SK-N-SH (cell line): ENCODE results near the gene ASB3. TPM values are rescaled to one million over a fixed set of nuclear protein-coding genes. Genes with fewer than 3 reads are reported as not detected.

Experiments
- CTCF ChIA-PET: fragments of 300-600, 350-600 bp; formaldehyde crosslinking; extraction: SDS; loops from one replicate; lab custom pipeline; 2021; lab: Yijun Ruan, JAX
- POLR2A ChIA-PET: fragments of 350-600 bp; sonication (Branson Sonifier 250); formaldehyde crosslinking; extraction: SDS; loops from one replicate; lab custom pipeline; 2020; ENCODE audit warnings: antibody characterized with exemption, inconsistent platforms; lab: Yijun Ruan, JAX
- DNase-seq: peaks from one replicate; pipeline ENCODE4 v3.0.0; 2012
- H2AFZ ChIP-seq: fragments of 200-600 bp; sonication (generic); 2 replicates; pipeline ENCODE4 v1.8.1; 2016; ENCODE audit warnings: antibody characterized with exemption, mild to moderate bottlenecking, low read depth
- H3F3A ChIP-seq: fragments of 200-600 bp; sonication (generic); replicated peaks from 2 replicates; pipeline ENCODE3; 2016; ENCODE audit warnings: antibody characterized with exemption, mild to moderate bottlenecking; ENCODE audit not compliant: insufficient read depth
- H3K27ac ChIP-seq, 2 experiments: fragments of 200-500 bp in 1 of 2; fragments of 200-600 bp in 1 of 2; sonication (Bioruptor generic) in 1 of 2; sonication (generic), shearing (Covaris generic) in 1 of 2; 2 replicates each; pipeline versions ENCODE4 v1.5.1 to v1.6.1; 2014 to 2016; ENCODE audit warnings: low read depth in 2 of 2, inconsistent platforms in 1 of 2, low read length in 1 of 2, mild to moderate bottlenecking in 1 of 2, mixed read lengths in 1 of 2
- H3K27me3 ChIP-seq: fragments of 200-600 bp; sonication (generic), shearing (Covaris generic); 2 replicates; pipeline ENCODE4 v1.6.1; 2016; ENCODE audit warnings: mixed run types; ENCODE audit not compliant: insufficient read depth
- H3K36me3 ChIP-seq, 2 experiments: fragments of 200-500 bp in 1 of 2; fragments of 200-600 bp in 1 of 2; sonication (Bioruptor generic) in 1 of 2; sonication (generic) in 1 of 2; replicated peaks in 1 of 2; 2 replicates each; pipeline versions ENCODE3 to v1.5.1; 2014 to 2016; ENCODE audit warnings: low read length in 1 of 2, mild to moderate bottlenecking in 1 of 2; ENCODE audit not compliant: insufficient read depth in 2 of 2, control insufficient read depth in 1 of 2
- H3K4me1 ChIP-seq, 2 experiments: fragments of 200-500 bp in 1 of 2; fragments of 200-600 bp in 1 of 2; sonication (Bioruptor generic) in 1 of 2; sonication (generic), shearing (Covaris generic) in 1 of 2; 2 replicates each; pipeline versions ENCODE4 v1.5.1 to v1.6.1; 2014 to 2016; ENCODE audit warnings: low read depth in 1 of 2, low read length in 1 of 2, mixed run types in 1 of 2; ENCODE audit not compliant: insufficient read depth in 2 of 2, control insufficient read depth in 1 of 2
- H3K4me2 ChIP-seq: fragments of 200-600 bp; sonication (generic), shearing (Covaris generic); 2 replicates; pipeline ENCODE4 v1.6.1; 2017; ENCODE audit warnings: mixed run types
- H3K4me3 ChIP-seq, 2 experiments: fragments of 200-500 bp in 1 of 2; fragments of 200-600 bp in 1 of 2; sonication (Bioruptor generic) in 1 of 2; sonication (generic), shearing (Covaris generic) in 1 of 2; 2 replicates each; pipeline versions ENCODE4 v1.5.1 to v1.8.1; 2014 to 2016; ENCODE audit warnings: low read depth in 2 of 2, inconsistent platforms in 1 of 2, low read length in 1 of 2, mild to moderate bottlenecking in 1 of 2, mixed read lengths in 1 of 2, moderate library complexity in 1 of 2
- H3K79me2 ChIP-seq: fragments of 200-600 bp; sonication (generic); 2 replicates; pipeline ENCODE4 v1.8.1; 2017; ENCODE audit warnings: mild to moderate bottlenecking; ENCODE audit not compliant: insufficient read depth
- H3K9ac ChIP-seq: fragments of 200-600 bp; sonication (generic); 2 replicates; pipeline ENCODE4 v1.6.1; 2017; ENCODE audit warnings: mixed run types
- H3K9me2 ChIP-seq: fragments of 200-600 bp; sonication (generic); 2 replicates; pipeline ENCODE4 v1.6.1; 2017; ENCODE audit warnings: mixed run types
- H3K9me3 ChIP-seq: fragments of 200-600 bp; sonication (generic); 2 replicates; pipeline ENCODE4 v1.6.1; 2017; ENCODE audit warnings: mixed run types, mild to moderate bottlenecking, moderate library complexity
- H4K20me1 ChIP-seq: fragments of 200-600 bp; sonication (generic); 2 replicates; pipeline ENCODE4 v1.6.1; 2017; ENCODE audit warnings: mild to moderate bottlenecking, mixed run types; ENCODE audit not compliant: insufficient read depth
- ELF1 ChIP-seq: IDR thresholded peaks from 2 replicates; pipeline ENCODE4 v1.4.0; 2012
- EP300 ChIP-seq, 2 experiments: IDR thresholded peaks; 2 replicates each; pipeline versions ENCODE4 v1.4.0 to v1.6.1; 2012; ENCODE audit warnings: borderline replicate concordance in 1 of 2, low read depth in 1 of 2, low read length in 1 of 2
- FOSL2 ChIP-seq: IDR thresholded peaks from 2 replicates; pipeline ENCODE4 v1.4.0; 2012; ENCODE audit warnings: low read depth, mild to moderate bottlenecking, moderate library complexity, borderline replicate concordance
- GATA2 ChIP-seq: sonication (generic); formaldehyde crosslinking; IDR thresholded peaks from 2 replicates; pipeline ENCODE4 v1.5.0; 2020; ENCODE audit warnings: mild to moderate bottlenecking, missing genetic modification reagents
- NRF1 ChIP-seq: IDR thresholded peaks from 2 replicates; pipeline ENCODE4 v1.6.1; 2012; ENCODE audit warnings: low read depth, mild to moderate bottlenecking, low read length
- POLR2AphosphoS5 ChIP-seq: IDR thresholded peaks from 2 replicates; pipeline ENCODE4 v1.6.1; 2012; ENCODE audit warnings: low read depth, low read length
- RAD21 ChIP-seq: IDR thresholded peaks from 2 replicates; pipeline ENCODE4 v1.6.1; 2012; ENCODE audit warnings: mild to moderate bottlenecking, low read length
- RCOR1 ChIP-seq: fragments of 150-350 bp; IDR thresholded peaks from 2 replicates; pipeline ENCODE4 v1.6.1; 2017; ENCODE audit warnings: antibody characterized with exemption, low read length
- SIN3A ChIP-seq: IDR thresholded peaks from 2 replicates; pipeline ENCODE4 v1.6.1; 2012; ENCODE audit warnings: low read depth, mild to moderate bottlenecking, low read length, moderate library complexity, borderline replicate concordance
- TAF1 ChIP-seq: IDR thresholded peaks from 2 replicates; pipeline ENCODE4 v1.6.1; 2012; ENCODE audit warnings: low read depth, mild to moderate bottlenecking, low read length, moderate library complexity, borderline replicate concordance
- TCF12 ChIP-seq: IDR thresholded peaks from 2 replicates; pipeline ENCODE4 v1.4.0; 2012
- YY1 ChIP-seq: IDR thresholded peaks from 2 replicates; pipeline ENCODE4 v1.4.0; 2012; ENCODE audit warnings: low read depth, mild to moderate bottlenecking
- WGBS: methylation state at CpG from one replicate; pipeline ENCODE4 v1.1.6; 2017; ENCODE audit warnings: low lambda C conversion rate; 5-methylcytosine and 5-hydroxymethylcytosine counted together
- polyA plus RNA-seq, 3 experiments: library from polyadenylated mRNA; depleted of rRNA; stranded (reverse); fragments of >200 nt; gene quantifications; 2 replicates each; pipeline ENCODE4 v1.2.3, GENCODE V29; 2012
- TF ChIP-seq, protein P1 (sequence below): IDR thresholded peaks from 2 replicates; pipeline ENCODE4 v1.6.1; 2012; ENCODE audit warnings: mild to moderate bottlenecking, low read depth, low read length, moderate library complexity
- TF ChIP-seq, protein P2 (sequence below): IDR thresholded peaks from 2 replicates; pipeline ENCODE4 v1.4.0; 2012; ENCODE audit warnings: low read depth, borderline replicate concordance
- TF ChIP-seq, protein P3 (sequence below): IDR thresholded peaks from 2 replicates; pipeline ENCODE4 v1.4.0; 2012; ENCODE audit warnings: low read depth
- TF ChIP-seq, protein P4 (sequence below): fragments of 150-350 bp; IDR thresholded peaks from 2 replicates; pipeline ENCODE4 v1.6.1; 2017; ENCODE audit warnings: antibody characterized with exemption, low read length, low read depth, borderline replicate concordance

The ASB3 gene
- polyA plus RNA-seq, 1 of the 3 experiments (the other 2 are of a cell fraction): 16.2 TPM

DNA sequence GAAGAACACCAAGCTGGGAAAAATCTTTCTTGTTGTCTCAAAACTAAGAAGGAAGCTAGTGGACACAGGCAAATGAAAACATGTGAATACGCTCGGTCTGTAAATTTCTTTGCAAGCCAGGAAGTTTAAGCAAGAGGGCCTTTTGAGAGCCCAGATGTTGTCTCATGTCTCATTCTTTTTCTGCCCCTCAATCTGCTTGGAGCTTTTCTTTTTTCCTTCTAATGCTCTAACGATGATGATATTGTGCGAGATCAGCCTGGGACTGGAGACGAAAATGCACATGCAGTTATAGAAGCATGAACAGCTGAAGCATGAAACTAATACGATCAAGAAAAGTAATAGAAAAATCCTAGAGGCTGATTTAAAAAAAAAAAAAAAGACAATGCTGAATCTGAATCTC, 157.8 kb downstream of the ASB3 start:
- ChIA-PET POLR2A (no interaction called here), CTCF (interaction anchor here (0.9 kb wide), 1 partner anchor 26 kb away, joined by 3 read pairs; no protein-coding TSS in a partner anchor)
- no peak for DNase-seq
- WGBS: 62% methylated on average over 6 of the region's 6 CpGs
- no peaks in the 10 kb centered on the region for H3K9me3 ChIP-seq
- H3K79me2 ChIP-seq: no peaks in the 10 kb centered on the region
- H3K9me2 ChIP-seq: no peaks in the 10 kb centered on the region
- H2AFZ ChIP-seq: no peak overlapping the region
- H3K27me3 ChIP-seq: no peaks in the 10 kb centered on the region
- no peaks in the 10 kb centered on the region for H3K36me3 ChIP-seq
- TF ChIP-seq, protein P1, sequence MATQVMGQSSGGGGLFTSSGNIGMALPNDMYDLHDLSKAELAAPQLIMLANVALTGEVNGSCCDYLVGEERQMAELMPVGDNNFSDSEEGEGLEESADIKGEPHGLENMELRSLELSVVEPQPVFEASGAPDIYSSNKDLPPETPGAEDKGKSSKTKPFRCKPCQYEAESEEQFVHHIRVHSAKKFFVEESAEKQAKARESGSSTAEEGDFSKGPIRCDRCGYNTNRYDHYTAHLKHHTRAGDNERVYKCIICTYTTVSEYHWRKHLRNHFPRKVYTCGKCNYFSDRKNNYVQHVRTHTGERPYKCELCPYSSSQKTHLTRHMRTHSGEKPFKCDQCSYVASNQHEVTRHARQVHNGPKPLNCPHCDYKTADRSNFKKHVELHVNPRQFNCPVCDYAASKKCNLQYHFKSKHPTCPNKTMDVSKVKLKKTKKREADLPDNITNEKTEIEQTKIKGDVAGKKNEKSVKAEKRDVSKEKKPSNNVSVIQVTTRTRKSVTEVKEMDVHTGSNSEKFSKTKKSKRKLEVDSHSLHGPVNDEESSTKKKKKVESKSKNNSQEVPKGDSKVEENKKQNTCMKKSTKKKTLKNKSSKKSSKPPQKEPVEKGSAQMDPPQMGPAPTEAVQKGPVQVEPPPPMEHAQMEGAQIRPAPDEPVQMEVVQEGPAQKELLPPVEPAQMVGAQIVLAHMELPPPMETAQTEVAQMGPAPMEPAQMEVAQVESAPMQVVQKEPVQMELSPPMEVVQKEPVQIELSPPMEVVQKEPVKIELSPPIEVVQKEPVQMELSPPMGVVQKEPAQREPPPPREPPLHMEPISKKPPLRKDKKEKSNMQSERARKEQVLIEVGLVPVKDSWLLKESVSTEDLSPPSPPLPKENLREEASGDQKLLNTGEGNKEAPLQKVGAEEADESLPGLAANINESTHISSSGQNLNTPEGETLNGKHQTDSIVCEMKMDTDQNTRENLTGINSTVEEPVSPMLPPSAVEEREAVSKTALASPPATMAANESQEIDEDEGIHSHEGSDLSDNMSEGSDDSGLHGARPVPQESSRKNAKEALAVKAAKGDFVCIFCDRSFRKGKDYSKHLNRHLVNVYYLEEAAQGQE: no peak
- TF ChIP-seq FOSL2: no peak
- TF ChIP-seq RAD21: no peak
- TF ChIP-seq, protein P2, sequence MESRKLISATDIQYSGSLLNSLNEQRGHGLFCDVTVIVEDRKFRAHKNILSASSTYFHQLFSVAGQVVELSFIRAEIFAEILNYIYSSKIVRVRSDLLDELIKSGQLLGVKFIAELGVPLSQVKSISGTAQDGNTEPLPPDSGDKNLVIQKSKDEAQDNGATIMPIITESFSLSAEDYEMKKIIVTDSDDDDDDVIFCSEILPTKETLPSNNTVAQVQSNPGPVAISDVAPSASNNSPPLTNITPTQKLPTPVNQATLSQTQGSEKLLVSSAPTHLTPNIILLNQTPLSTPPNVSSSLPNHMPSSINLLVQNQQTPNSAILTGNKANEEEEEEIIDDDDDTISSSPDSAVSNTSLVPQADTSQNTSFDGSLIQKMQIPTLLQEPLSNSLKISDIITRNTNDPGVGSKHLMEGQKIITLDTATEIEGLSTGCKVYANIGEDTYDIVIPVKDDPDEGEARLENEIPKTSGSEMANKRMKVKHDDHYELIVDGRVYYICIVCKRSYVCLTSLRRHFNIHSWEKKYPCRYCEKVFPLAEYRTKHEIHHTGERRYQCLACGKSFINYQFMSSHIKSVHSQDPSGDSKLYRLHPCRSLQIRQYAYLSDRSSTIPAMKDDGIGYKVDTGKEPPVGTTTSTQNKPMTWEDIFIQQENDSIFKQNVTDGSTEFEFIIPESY: no peak
- H3K4me3 ChIP-seq: no peak overlapping the region
- no peak overlapping the region for H3K4me2 ChIP-seq
- no peak overlapping the region for H3K27ac ChIP-seq
- no peaks in the 10 kb centered on the region for H4K20me1 ChIP-seq
- H3F3A ChIP-seq: no peaks in the 10 kb centered on the region
- H3K9ac ChIP-seq: no peak overlapping the region
- H3K4me1 ChIP-seq: no peaks in the 10 kb centered on the region; a peak in 1 of 4 replicates

DNA sequence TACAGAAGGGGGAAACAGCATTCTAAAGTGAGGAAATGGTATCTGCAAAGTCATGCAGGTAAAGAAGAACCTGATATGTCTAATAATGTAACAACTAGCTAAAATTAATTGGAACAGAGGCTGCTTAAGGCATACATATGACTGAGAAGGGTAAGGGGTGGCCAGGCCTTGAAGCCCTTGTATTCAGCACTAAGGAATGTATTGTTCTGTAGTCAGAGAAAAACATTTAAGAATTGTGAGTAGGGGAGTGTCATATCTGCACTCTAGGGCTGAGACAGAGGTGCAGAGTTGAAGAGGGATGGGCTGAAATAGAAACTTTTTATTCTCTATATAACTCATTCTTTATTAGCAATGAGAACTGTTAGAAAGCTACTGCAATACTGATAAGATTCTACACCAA, 164.6 kb downstream of the ASB3 start:
- H3K9me3 ChIP-seq: no peaks in the 10 kb centered on the region
- POLR2A ChIA-PET: no interaction called here
- H3K4me3 ChIP-seq: no peak overlapping the region
- H4K20me1 ChIP-seq: no peaks in the 10 kb centered on the region
- no peaks in the 10 kb centered on the region for H3K27me3 ChIP-seq
- H3F3A ChIP-seq: no peaks in the 10 kb centered on the region
- no peak for DNase-seq
- no peak overlapping the region for H2AFZ ChIP-seq
- no peak for TF ChIP-seq POLR2AphosphoS5
- no peak for TF ChIP-seq TCF12
- no peak for TF ChIP-seq YY1
- TF ChIP-seq RCOR1: no peak
- no peak for TF ChIP-seq ELF1
- TF ChIP-seq GATA2 (CRISPR knock-in tag): no peak
- TF ChIP-seq, protein P3, sequence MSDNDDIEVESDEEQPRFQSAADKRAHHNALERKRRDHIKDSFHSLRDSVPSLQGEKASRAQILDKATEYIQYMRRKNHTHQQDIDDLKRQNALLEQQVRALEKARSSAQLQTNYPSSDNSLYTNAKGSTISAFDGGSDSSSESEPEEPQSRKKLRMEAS: no peak
- TF ChIP-seq SIN3A: no peak
- TF ChIP-seq NRF1: no peak
- no peak for TF ChIP-seq TAF1
- no peak for TF ChIP-seq EP300 (IDR thresholded peaks at IDR 0.05; ENCODE audit: borderline replicate concordance in 1 of 2, low read depth in 1 of 2, low read length in 1 of 2)
- TF ChIP-seq, protein P4, sequence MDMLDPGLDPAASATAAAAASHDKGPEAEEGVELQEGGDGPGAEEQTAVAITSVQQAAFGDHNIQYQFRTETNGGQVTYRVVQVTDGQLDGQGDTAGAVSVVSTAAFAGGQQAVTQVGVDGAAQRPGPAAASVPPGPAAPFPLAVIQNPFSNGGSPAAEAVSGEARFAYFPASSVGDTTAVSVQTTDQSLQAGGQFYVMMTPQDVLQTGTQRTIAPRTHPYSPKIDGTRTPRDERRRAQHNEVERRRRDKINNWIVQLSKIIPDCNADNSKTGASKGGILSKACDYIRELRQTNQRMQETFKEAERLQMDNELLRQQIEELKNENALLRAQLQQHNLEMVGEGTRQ: no peak
- no peak for TF ChIP-seq RAD21
- no peak overlapping the region for H3K27ac ChIP-seq
- H3K4me1 ChIP-seq: no peaks in the 10 kb centered on the region
- H3K9ac ChIP-seq: no peak overlapping the region
- no peak overlapping the region for H3K4me2 ChIP-seq
- H3K36me3 ChIP-seq: no peaks in the 10 kb centered on the region
- CTCF ChIA-PET: no interaction called here
- no peaks in the 10 kb centered on the region for H3K79me2 ChIP-seq
- H3K9me2 ChIP-seq: no peaks in the 10 kb centered on the region
